CD4-positive, alpha-beta T cell treated with Interleukin-15 for 4 hours (primary cell): ENCODE results near the gene EIF4E2.
"Not testable (repeated sequence)": the region's sequence is repeated elsewhere in the genome, so short reads cannot be mapped to it uniquely, and the experiment has no call there.

Source experiments
- DNase-seq: peaks from one replicate; pipeline ENCODE4 v3.0.0-alpha.2; 2020; ENCODE audit warnings: low spot score

EIF4E2 gene

GRCh38 chr2:232569541-232569940 is 19.1 kb downstream of the EIF4E2 start:
- no peak for DNase-seq

GRCh38 chr2:232570481-232570880 is 20.0 kb downstream of the EIF4E2 start:
- DNase-seq, result not testable (repeated sequence)

GRCh38 chr2:232571026-232571474 is 20.6 kb downstream of the EIF4E2 start:
- no peak for DNase-seq

- DNase-seq, result no peak
Measured at GRCh38 chr2:232573042-232573441, 22.6 kb downstream of the EIF4E2 start.

GRCh38 chr2:232573771-232574435 is 23.4 kb downstream of the EIF4E2 start:
- DNase-seq, result no peak

- no peak for DNase-seq
Measured at GRCh38 chr2:232574674-232575403, 24.4 kb downstream of the EIF4E2 start.

- no peak for DNase-seq
Measured at GRCh38 chr2:232575404-232575746, 24.9 kb downstream of the EIF4E2 start.

GRCh38 chr2:232576995-232577394 is 26.5 kb downstream of the EIF4E2 start:
- no peak for DNase-seq

GRCh38 chr2:232577841-232578240 is 27.4 kb downstream of the EIF4E2 start:
- no peak for DNase-seq

GRCh38 chr2:232578626-232579025 is 28.1 kb downstream of the EIF4E2 start:
- DNase-seq, result no peak

- DNase-seq, result no peak
Measured at GRCh38 chr2:232580648-232580981, 30.1 kb downstream of the EIF4E2 start.

GRCh38 chr2:232581725-232582124 is 31.2 kb downstream of the EIF4E2 start:
- DNase-seq, result no peak

GRCh38 chr2:232584238-232584637 is 33.7 kb downstream of the EIF4E2 start:
- DNase-seq, result no peak

- no peak for DNase-seq
Measured at GRCh38 chr2:232586943-232587505, 36.5 kb downstream of the EIF4E2 start.

- no peak for DNase-seq
Measured at GRCh38 chr2:232587512-232587911, 37.0 kb downstream of the EIF4E2 start.

GRCh38 chr2:232588031-232588430 is 37.5 kb downstream of the EIF4E2 start:
- no peak for DNase-seq

GRCh38 chr2:232588680-232589585 is 38.4 kb downstream of the EIF4E2 start:
- no peak for DNase-seq

- no peak for DNase-seq
Measured at GRCh38 chr2:232592772-232593395, 42.4 kb downstream of the EIF4E2 start.

GRCh38 chr2:232593982-232594381 is 43.5 kb downstream of the EIF4E2 start:
- DNase-seq, result no peak

GRCh38 chr2:232597362-232598079 is 47.0 kb downstream of the EIF4E2 start:
- no peak for DNase-seq

- no peak for DNase-seq
Measured at GRCh38 chr2:232598293-232598692, 47.8 kb downstream of the EIF4E2 start.
